GM08714 (cell line): ENCODE results near the gene TBC1D12.

Experiments used
- H3K4me3 ChIP-seq: fragments of 200-500 bp; sonication (Bioruptor generic); 2 replicates; pipeline ENCODE4 v1.5.1; 2014; ENCODE audit warnings: mild to moderate bottlenecking, low read length, inconsistent platforms
- ZNF274 ChIP-seq: IDR thresholded peaks from 2 replicates; pipeline ENCODE4 v1.6.1; 2012; ENCODE audit warnings: mild to moderate bottlenecking, low read depth, low read length

The TBC1D12 gene

GRCh38 chr10:94424714-94425337 lies 22.5 kb downstream of the TBC1D12 start:
- H3K4me3 ChIP-seq = no peak overlapping the region
- no peak for TF ChIP-seq ZNF274

- TF ChIP-seq ZNF274 = no peak
- no peak overlapping the region for H3K4me3 ChIP-seq
These were observed 23.6 kb downstream of the TBC1D12 start for GRCh38 chr10:94425942-94426341.

GRCh38 chr10:94427166-94427565 lies 24.8 kb downstream of the TBC1D12 start:
- no peak for TF ChIP-seq ZNF274

GRCh38 chr10:94428766-94429707 lies 26.7 kb downstream of the TBC1D12 start:
- no peak overlapping the region for H3K4me3 ChIP-seq
- TF ChIP-seq ZNF274 = no peak

More at GRCh38 chr10:94427166-94427565, 24.8 kb downstream of the TBC1D12 start:
- H3K4me3 ChIP-seq = no peak overlapping the region

GRCh38 chr10:94430701-94431100 lies 28.4 kb downstream of the TBC1D12 start:
- H3K4me3 ChIP-seq = no peak overlapping the region
- TF ChIP-seq ZNF274 = no peak

- no peak for TF ChIP-seq ZNF274
- no peak overlapping the region for H3K4me3 ChIP-seq
These were observed 30.1 kb downstream of the TBC1D12 start for GRCh38 chr10:94432443-94432842.

- TF ChIP-seq ZNF274 = no peak
- H3K4me3 ChIP-seq = no peak overlapping the region
These were observed 37.0 kb downstream of the TBC1D12 start for GRCh38 chr10:94439275-94439861.

GRCh38 chr10:94440096-94440495 lies 37.8 kb downstream of the TBC1D12 start:
- H3K4me3 ChIP-seq = no peak overlapping the region

GRCh38 chr10:94443047-94443446 lies 40.7 kb downstream of the TBC1D12 start:
- TF ChIP-seq ZNF274 = no peak
- H3K4me3 ChIP-seq = no peak overlapping the region

More at GRCh38 chr10:94440096-94440495, 37.8 kb downstream of the TBC1D12 start:
- TF ChIP-seq ZNF274 = no peak

GRCh38 chr10:94443549-94443948 lies 41.2 kb downstream of the TBC1D12 start:
- TF ChIP-seq ZNF274 = no peak
- no peak overlapping the region for H3K4me3 ChIP-seq

- TF ChIP-seq ZNF274 = no peak
- no peak overlapping the region for H3K4me3 ChIP-seq
These were observed 48.4 kb downstream of the TBC1D12 start for GRCh38 chr10:94450782-94451181.

- no peak overlapping the region for H3K4me3 ChIP-seq
- TF ChIP-seq ZNF274 = no peak
These were observed 49.7 kb downstream of the TBC1D12 start for GRCh38 chr10:94451883-94452519.

- TF ChIP-seq ZNF274 = no peak
- H3K4me3 ChIP-seq = no peak overlapping the region
These were observed 54.6 kb downstream of the TBC1D12 start for GRCh38 chr10:94456942-94457341.

GRCh38 chr10:94459385-94459784 lies 57.0 kb downstream of the TBC1D12 start:
- no peak for TF ChIP-seq ZNF274
- H3K4me3 ChIP-seq = no peak overlapping the region
